Activated T-helper 1 cell treated with anti-CD3 and anti-CD28 coated beads, Interleukin-2, amount 50 U/mL, for 16 hours (primary cell): ENCODE results near the gene ZNF624.
"Not testable (repeated sequence)": the region's sequence is repeated elsewhere in the genome, so short reads cannot be mapped to it uniquely, and the experiment has no call there.

Experiments used
- DNase-seq, 2 donors: peaks; one replicate each; pipeline ENCODE4 v3.0.0-alpha.2; 2020; ENCODE audit warnings: low read depth in 1 of 2, low spot score in 1 of 2

The ZNF624 gene

GRCh38 chr17:16653367-16654041, at the start of gene ZNF624:
Gene ZNF624, minus strand, starts transcription at chr17:16653850.
- DNase-seq: peak; percentile 68 to 79

- DNase-seq: not testable (repeated sequence)
Observed at GRCh38 chr17:16697603-16698002, 44.0 kb upstream of the ZNF624 start.

DNA sequence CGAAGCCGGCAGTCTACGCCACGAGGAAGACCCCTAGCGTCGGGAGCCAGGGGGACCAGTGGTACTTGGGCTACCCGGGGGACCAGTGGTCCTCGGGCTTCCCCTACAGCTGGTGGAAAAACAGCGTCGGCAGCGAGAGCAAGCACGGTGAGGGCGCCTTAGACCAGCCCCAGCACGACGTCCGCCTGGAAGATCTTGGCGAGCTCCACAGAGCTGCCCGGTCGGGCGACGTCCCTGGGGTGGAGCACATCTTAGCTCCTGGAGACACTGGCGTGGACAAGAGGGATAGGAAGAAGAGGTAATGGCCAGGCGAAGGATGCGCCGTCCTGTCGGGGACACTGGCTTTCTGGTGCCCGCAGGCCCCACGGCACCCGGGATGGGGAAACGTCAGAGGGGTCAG, 36.8 kb upstream of the ZNF624 start:
- not testable (repeated sequence) for DNase-seq

DNA sequence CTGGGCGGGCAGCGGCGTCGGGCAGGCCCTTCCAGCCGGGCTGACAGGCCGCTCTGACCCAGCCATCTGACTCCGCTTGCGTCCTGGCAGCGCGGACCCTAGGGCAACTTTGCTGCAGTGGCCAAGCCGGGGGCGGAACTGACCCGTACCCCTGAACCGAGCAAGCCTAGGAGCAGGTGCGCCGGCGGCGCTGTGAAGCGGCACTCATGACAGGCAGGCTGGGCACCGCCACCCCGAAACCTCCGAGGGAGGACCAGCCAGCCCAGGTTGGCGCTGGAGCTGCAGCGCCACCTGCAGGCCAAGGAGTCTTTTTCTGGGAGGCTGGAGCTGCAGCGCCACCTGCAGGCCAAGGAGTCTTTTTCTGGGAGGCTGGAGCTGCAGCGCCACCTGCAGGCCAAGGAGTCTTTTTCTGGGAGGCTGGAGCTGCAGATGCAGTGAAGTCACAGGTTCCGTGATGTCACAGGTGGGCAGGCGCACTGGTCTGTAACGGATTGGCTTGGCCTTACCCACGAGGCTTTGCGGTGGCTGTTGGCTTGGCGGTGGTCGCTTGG, 36.2 kb upstream of the ZNF624 start, which contains the start of gene CCDC144A:
CCDC144A (plus strand) TSS at position 511 of the 551 bp plus-strand sequence. CDS start 160 bp downstream, outside the sequence.
- peak in 1 of 2 donors; percentile 33 for DNase-seq

- DNase-seq: not testable (repeated sequence)
Observed at GRCh38 chr17:16687151-16687550, 33.5 kb upstream of the ZNF624 start.

- not testable (repeated sequence) for DNase-seq
Observed at GRCh38 chr17:16686019-16686418, 32.4 kb upstream of the ZNF624 start.

DNA sequence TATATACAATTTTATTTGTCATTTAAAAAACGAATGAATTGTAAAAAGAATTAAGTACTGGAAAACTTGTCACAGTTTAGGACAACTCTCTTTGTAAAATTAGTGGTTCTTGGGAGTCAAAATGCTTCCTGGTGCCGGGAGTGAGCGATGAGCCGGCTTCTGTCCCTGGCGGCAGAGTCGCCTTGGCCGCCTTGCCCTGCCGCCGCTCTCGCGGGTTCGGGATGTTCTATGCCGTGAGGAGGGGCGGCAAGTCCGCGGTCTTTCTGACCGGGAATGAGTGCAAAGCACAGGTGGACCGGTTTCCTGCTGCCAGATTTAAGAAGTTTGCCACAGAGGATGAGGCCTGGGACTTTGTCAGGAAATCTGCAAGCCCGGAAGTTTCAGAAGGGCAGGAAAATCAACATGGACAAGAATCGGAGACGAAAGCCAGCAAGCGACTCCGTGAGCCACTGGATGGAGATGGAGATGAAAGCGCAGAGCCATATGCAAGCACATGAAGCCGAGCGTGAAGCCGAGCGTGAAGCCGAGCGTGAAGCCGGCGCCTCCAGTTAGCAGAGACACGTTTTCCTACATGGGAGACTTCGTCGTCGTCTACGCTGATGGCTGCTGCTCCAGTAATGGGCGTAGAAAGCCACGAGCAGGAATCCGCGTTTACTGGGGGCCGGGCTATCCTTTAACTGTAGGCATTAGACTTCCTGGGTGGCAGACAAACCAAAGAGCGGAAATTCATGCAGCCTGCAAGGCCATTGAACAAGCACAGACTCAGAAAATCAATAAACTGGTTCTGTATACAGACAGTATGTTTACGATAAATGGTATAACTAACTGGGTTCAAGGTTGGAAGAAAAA, 29.9 kb upstream of the ZNF624 start:
- DNase-seq: not testable (repeated sequence)

DNA sequence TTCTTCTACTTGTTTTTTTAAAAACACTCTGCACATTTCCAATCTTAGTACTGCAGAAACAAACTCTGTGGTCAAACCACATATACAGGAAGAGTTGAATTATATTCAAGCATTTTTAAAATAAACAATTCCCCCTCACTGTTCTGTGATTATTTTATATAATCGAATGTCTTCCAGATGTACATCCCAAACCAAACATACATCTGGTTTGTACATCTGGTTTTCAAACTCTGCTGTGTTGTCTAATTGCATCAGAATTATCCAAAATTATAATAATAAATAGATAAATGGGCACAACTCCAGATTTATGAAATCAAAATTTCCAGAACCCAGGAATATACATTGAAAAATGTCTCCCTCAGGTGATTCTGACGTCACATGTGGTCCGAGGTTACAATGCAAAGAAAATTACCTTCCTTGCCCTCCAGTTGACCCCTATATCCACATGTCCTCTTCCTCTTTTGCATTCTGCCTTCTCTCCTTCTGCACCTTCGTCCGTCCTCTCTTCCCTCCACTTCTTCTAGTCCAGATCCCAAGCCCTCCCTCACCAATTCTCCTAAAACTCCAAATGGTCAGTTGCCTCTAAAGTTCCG, 23.1 kb upstream of the ZNF624 start:
- DNase-seq: no peak

DNA sequence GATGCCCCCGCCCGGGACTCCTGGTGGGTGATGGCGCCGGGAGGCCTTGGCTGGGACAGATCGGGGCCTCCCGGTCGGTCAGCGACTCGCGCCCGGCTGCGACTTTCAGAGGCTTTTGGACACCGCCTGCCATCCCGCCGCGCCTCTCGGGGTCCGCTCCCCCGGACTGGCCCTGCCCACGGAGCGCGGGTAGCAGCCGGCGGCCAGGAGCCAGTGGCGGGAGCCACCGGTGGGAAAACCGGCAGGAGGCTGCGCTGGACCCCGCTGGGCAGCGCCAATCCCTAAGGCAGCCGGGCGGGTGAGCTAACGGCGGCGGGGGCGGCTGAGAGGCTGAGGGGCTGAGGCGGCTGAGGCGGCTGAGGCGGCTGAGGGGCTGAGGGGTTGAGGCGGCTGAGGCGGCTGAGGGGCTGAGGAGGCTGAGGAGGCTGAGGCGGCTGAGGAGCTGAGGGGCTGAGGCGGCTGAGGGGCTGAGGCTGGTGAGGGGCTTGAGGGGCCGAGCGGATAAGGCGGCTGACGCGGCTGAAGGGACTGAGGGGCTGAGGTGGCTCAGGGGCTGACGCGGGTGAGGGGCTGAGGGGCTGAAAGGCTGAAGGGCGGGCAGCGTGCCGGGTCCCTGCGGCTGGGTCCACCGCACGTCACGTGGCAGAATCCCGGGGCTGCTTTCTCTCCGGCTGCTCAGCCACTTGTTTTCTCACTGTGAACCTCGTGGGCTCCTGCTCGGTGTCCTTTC, 13.4 kb upstream of the ZNF624 start:
- DNase-seq: not testable (repeated sequence)

DNA sequence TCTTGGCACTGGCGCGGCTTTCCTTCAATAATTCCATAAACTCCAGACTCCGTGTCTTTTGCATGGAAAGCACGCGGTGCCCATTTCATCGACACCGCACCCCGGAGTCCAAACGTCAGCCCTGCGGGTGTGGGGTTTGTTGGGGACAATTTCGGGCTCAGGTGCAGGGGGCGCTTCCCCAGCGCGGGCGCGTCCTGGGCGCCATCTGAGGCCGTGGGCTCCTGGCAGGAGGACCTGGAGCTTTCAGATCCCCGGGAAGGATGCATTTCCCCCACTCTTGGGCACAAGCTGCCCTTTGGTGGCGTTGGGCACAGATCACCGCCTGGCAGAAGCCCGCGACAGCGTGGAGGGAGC, 12.9 kb upstream of the ZNF624 start:
- not testable (repeated sequence) for DNase-seq

DNA sequence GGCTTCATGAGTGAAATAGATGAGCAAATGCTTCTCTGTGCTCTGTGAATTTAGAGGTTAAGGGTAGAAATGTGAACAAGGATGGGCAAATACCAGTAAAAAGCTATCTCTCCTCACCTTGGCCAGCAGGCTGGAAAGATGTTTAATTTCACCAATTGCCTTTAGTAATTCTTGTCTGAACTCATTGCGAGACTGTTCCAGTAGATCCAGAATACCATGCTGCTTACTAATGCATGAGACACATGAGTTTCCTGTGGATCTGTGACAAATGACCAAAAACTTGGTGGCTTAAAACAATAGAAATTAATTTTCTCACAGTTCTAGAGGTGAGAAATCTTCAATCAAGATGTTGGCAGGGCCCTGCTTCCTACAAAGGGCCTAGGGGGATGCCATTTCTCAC, 9.3 kb upstream of the ZNF624 start:
- DNase-seq: no peak

DNA sequence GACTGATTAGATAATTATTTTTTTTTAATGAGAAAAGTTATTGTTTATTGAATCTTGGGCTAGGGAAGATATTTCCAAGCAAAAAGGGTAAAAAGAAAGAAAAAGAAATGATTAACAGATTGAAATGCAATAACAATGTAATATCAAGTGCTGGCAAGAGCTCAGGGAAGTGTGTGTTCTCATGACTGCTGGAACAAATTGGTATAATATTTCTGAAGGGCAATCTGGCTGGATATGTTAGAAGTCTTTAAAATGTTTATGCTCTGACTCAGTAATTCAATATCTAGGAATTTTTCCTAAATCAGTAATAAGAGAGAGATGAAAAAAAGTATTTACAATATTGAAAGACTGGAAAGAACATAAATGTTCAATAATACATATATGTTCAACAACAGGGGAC, 7.6 kb upstream of the ZNF624 start:
- DNase-seq: no peak

- DNase-seq: no peak
Observed at GRCh38 chr17:16652847-16653366, 743 bp downstream of the ZNF624 start.

DNA sequence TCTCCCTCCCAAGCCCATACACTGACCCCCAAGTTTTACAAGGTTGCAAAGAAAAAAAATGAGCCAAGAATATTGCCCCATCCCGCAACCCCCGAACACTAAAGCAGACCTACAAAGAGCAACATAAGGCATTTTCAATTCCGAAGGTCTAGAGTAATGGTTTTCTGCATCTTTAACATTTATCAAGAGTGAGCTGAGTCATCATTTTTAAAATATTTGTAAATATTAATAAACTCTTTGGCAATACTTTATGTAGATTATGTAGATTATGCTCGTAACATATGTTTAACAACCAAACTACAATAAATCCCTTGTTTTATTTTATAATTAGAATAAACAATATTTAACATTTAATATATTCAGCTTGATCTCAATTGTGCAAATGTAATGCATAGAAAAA, 1.4 kb downstream of the ZNF624 start:
- DNase-seq: no peak

DNA sequence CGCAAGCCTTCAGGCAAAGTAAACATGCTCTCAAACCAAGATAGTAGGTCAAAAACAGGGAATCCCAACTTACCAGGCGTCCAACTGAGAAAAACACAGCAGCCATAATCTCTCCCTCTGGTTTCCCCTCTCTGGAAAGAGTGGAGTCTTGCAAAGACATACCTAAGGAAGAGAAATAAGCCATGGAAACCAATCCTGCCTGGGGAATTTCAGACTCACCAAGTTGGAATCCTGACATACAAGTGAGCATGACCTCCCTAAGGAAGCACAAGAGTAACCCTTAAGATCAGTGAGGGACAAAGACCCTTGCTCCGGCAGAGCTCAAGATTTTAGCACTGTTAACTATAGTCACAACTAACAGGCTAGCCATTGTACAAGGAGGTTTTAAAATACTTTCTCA, 4.1 kb downstream of the ZNF624 start:
- no peak for DNase-seq

DNA sequence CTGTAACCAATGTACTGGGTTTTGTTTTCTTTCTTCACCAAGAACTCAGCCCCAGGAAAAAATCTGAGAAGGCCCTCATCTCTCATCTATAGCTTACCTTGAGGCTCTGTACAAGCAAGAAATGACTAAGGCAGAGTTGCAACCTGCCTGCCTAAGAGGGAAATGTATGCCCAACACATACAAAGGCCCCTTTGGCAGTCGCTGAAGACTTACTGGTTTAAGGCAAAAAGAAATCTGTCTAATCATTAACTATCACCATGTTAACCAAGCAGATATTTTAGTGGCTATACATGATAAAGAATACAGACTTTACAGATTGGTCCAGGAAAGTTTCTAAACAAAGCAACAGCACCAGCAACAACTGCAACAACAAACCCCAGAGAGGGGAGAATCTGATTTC, 14.2 kb downstream of the ZNF624 start:
- no peak for DNase-seq

- DNase-seq: no peak
Observed at GRCh38 chr17:16623282-16623681, 30.4 kb downstream of the ZNF624 start.

DNA sequence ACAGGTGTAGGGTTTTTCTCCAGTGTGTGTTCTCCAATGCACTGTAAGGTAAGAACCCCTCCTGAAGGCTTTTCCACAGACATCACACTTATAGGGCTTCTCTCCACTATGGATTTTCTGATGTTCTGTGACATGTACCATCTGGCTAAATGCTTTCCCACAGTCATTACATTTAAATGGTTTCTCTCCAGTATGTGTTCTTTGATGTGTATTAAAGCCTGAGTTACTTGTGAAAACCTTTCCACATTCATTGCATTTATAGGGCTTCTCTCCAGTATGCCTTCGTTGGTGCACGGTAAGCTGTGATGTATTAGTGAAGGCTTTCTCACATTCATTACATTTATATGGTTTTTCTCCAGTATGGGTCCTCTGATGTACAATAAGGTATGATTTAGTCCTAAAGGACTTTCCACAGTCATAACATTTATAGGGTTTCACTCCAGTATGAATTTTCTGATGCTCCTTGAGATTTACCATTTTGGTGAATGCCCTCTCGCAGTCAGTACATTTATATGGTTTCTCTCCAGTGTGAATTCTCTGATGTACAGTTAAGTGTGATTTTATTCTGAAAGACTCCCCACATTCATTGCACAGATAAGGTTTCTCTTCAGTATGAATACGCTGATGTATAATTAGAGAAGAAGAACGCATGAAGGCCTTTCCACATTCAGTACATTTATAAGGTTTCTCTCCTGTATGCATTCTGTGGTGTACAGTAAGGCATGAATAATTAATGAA, 30.9 kb downstream of the ZNF624 start:
- DNase-seq: no peak

DNA sequence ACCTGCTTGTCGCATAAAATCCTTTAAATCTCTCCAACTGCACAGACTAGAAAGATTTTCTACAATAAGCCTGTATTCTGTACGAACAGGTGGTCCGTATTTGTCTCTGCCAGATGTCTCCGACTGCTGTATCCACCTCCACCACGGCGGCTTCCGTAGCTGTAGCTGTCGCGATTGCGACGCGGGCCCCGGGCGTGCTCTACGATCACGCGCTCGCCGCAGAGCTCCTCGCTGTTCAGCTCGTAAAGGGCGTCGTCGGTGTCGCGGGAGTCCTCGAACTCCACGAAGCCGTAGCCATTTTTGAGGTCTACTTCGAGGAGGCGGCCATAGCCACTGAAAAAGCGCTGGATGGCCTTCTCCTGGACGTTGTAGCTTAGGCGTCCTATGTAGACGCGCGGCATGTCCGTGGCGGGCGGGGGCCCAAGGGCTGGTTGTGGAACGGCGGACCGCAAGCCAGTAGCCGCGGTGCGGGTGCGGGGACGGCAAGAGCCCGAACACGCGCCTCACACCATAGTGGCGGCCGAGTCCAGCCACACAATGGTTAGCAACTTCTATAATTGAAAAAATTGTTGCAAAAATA, 36.1 kb downstream of the ZNF624 start:
- DNase-seq: no peak

DNA sequence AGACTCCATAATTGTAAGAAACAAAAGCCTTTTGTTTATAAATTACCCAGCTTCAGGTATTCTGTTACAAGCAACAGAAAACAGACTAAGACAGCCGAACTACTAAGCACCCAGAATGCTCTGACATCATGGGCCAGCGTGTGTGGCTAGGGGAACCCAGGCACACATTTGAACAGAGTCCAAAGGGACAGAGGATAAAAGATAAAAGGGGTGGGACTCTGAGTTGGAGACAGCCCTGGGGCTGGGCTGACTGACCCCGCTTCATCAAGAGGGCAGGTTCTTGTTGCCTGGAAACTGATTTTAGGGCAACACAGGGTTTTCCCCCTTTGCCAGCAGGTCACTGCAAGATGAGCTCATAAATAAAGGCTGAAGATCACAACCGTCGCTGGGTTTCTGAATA, 54.1 kb downstream of the ZNF624 start:
- DNase-seq: no peak
